ENCODE measurements around the gene ENTPD8.

ENTPD8 gene

DNA sequence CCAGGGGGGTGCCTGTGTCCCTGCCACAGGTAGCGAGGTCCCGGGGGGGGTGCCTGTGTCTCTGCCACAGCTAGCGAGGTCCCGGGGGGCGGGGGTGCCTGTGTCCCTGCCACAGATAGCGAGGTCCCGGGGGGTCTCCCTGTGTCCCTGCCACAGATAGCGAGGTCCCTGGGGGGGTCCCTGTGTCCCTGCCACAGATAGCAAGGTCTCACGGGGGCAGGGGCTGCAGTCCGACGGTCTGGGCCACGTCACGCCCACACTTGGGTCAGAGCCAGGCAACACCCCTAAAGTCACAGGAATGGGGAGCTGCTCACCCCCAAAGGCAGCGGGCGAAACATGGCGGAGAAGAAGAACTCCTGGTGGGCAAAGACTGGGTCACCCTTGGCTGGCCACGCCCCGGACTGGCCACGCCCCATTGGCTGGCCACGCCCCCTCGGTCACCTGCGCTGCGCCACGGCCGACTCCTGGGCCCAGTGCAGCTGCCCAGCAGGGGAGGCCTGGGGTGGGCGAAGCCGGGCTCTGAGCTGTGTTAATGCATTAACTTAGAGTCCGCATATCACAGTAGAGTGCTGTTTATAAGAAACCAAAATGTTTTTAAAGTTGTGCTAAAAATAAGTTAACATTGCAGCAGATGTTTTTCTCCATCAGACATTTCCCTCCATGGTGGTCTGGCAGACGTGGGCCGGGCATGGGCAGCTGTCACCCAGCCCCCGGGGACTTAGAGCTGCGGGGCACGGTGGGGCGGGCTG, 11.0 kb downstream of the ENTPD8 start:
- no peak for TF ChIP-seq POLR2A (IDR thresholded peaks at IDR 0.05; ENCODE audit: low read depth, low read length)
- DNase-seq (ENCODE audit: insufficient read length, low spot score) (no peak), FAIRE-seq (no peak)

DNA sequence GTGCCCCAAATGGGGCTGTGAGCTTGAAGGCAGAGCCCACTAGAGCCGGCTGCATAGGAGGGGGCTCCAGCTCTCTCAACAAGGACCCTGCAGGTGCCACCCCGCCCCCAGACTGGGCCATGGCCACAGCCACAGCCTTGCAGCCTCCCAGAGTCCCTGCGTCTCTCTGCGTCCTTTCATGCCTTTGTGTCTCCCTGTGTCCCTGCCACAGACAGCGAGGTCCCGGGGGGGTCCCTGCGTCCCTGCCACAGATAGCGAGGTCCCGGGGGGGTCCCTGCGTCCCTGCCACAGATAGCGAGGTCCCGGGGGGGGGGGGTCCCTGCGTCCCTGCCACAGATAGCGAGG, 11.6 kb downstream of the ENTPD8 start:
- FAIRE-seq (no peak), DNase-seq (ENCODE audit: insufficient read length, low spot score) (no peak)
- TF ChIP-seq POLR2A (IDR thresholded peaks at IDR 0.05; ENCODE audit: low read depth, low read length): no peak

- TF ChIP-seq POLR2A (IDR thresholded peaks at IDR 0.05; ENCODE audit: low read depth, low read length): no peak
- no peak for FAIRE-seq
These were observed 12.2 kb downstream of the ENTPD8 start for GRCh38 chr9:137428841-137429545.

GRCh38 chr9:137428311-137428630, 12.9 kb downstream of the ENTPD8 start:
- TF ChIP-seq POLR2A (IDR thresholded peaks at IDR 0.05; ENCODE audit: low read depth, low read length): no peak
- DNase-seq (ENCODE audit: insufficient read length, low spot score) (no peak), FAIRE-seq (no peak)

More at GRCh38 chr9:137428841-137429545, 12.2 kb downstream of the ENTPD8 start:
- DNase-seq (ENCODE audit: insufficient read length, low spot score): no peak

GRCh38 chr9:137427454-137428310, 13.5 kb downstream of the ENTPD8 start:
- no peak for DNase-seq (ENCODE audit: insufficient read length, low spot score)
- FAIRE-seq: no peak

GRCh38 chr9:137426018-137426681, 15.0 kb downstream of the ENTPD8 start:
- DNase-seq (ENCODE audit: insufficient read length, low spot score): no peak
- TF ChIP-seq POLR2A (IDR thresholded peaks at IDR 0.05; ENCODE audit: low read depth, low read length): no peak
- no peak for FAIRE-seq

More at GRCh38 chr9:137427454-137428310, 13.5 kb downstream of the ENTPD8 start:
- no peak for TF ChIP-seq POLR2A (IDR thresholded peaks at IDR 0.05; ENCODE audit: low read depth, low read length)

DNA sequence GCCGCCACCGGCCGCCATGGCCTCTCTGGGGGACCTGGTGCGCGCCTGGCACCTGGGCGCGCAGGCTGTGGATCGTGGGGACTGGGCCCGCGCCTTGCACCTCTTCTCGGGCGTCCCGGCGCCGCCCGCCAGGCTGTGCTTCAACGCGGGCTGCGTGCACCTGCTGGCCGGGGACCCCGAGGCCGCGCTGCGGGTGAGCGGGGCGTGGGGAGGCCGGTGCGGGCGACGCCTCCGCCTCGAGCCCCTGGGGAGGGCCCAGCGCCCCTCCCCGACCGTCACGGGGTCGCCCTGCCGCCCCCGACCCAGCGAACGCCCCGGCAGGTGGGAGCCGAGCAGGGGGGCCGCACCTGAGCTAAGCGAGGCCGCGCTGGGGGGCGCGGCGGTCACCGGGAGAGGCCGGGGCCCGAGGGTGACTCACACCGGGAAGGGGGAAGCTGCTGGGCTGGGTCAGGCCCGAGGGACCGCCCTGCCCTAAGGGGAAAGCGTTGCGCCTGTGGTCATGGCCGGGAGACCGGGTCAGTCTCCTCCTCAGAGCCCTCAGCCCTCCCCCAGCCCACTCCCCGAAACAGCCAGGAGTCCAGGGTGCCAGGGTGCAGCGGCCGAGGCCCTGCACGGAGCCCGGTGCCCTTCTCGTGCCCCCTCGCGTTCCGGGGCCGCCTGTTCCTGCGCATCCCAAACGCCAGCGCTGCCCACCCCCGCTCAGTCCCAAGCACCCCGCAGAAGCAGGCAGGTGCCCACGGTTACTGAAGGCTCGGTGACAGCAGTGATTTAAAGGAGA, 17.5 kb downstream of the ENTPD8 start:
- FAIRE-seq (peak; percentile 70), DNase-seq (ENCODE audit: insufficient read length, low spot score) (peak; percentile 93)
- no peak for TF ChIP-seq POLR2A (IDR thresholded peaks at IDR 0.05; ENCODE audit: low read depth, low read length)

DNA sequence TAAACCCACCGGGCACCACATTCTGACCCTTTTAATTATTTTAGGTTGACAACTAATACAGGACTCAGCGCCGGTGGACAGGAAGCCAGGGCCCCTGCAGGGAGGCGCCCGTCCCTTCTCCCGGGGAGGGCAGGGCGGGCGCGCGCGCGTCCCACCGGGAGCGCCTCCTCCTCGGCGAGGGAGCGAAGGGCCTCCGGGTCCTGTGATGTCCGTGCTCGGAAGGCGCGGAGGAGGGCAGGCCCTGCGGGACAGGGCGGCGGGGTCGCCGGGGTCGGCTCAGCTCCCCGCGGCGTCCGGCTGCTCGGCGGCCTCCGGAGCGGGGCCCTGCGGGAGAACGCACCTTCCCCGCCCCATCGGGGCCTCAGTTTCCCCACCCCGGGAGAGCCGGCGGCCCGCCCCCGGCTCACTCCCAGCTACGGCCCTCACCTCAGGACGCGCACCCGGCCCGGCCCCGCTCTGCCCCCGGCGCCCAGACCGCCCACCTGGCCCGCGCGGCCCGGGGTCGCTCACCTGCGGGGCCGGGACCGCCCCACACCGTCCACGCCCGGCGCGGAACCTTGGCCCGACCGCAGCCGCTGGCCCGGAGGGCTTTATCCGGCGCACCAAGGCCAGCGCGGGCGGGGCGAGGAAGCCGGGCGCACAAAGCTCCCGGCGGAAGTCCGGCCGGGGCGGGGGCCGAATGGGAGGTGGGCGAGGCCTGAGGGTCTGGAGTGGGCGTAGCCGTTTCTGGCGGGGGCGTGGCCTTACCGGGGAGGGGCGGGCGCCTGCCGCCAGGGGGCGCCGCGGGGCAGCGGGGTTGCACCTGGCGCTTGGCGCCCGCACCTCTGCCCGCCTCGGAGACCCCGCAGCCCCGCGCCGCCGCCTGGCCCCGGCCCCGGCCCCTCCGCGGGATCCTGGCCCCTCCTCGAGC, 18.3 kb downstream of the ENTPD8 start, which contains the start of the genes EXD3 and NOXA1:
EXD3 (minus strand) TSS at position 559 of the 910 bp plus-strand sequence. CDS start 27,805 bp downstream, outside the sequence.
NOXA1 (plus strand) TSS at position 790 of the 910 bp plus-strand sequence. CDS start 137 bp downstream, outside the sequence.
- peak; percentile 55 for TF ChIP-seq POLR2A (IDR thresholded peaks at IDR 0.05; ENCODE audit: low read depth, low read length)
- FAIRE-seq: peak; percentile 65
- DNase-seq (ENCODE audit: insufficient read length, low spot score): peak; percentile 93

DNA sequence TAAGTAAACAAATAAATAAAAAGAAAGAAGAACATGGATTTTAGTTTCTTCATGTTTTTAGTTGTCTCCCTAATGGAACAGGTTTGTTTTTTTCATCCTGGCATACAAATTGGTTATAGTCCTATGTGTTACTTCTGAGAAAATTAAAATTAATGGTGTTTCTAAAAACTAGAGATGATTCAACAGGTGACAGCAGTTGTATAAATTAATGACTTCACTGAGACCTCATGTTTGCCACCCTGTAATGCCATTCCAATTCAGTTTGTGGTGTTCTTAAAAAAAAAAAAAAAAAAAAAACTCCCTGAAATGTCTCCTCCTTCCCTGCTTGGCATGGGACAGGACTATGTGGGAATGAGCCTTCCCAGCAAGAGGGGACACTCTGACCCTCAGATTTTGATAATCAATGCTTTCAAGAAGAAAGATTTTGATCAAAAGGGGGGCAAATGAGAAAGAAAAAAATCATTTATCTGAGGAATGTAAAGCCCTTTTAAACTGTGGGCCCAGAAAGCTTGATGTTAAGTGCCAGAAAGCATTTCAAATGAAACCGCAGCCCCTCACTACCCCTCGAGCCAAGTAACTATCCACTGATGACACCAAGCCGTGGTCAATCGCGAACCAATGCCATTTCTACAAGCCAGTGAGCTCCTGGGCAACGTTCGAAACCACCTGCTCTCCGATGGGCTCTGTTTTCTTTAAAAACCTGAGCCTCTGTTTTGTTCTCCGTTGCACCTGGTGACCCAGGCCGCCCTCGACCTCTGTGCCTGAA, 19.1 kb downstream of the ENTPD8 start:
- DNase-seq (ENCODE audit: insufficient read length, low spot score) (no peak), FAIRE-seq (no peak)
- TF ChIP-seq POLR2A (IDR thresholded peaks at IDR 0.05; ENCODE audit: low read depth, low read length): no peak

DNA sequence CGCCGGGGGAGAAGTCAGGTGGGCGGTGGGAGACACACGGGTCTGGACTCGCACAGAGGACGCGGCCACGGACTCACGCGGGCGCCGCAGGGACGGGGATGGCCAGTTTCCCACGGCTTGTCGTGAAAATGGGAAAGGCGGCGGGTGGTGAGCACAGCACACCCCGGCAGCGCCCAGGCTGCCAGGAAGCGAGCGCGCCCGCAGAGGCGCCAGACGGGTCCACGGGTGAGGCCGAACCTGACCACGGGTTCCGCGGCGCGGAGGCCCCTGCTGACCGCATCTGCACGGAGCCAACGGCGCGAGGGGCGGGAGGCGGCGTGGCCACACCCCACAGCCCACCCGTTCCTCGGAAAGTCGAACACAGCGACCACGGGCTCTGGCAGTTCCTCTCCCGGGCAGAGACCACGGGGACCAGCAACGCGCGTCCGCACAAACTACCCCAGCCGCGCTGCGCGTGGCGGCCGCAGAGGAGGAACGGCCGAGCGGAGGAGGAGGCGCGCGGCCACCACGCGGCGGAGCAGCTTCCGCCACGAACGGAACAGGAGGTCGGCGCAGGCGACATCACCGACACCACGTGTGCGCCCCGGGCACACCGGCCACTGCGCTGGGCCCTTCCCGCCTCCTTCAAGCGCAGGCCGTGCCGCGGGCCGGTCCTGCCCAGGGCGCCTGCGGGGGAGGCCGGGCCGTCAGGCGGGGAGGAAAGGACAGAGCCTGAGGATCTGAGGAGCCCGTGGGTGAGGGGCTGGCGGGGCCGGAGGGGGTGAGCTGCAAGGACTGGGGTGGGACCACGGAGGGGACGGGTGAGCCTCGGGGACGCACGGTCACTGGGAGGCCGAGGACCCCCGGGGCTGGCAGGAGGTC, 23.8 kb downstream of the ENTPD8 start:
- DNase-seq (ENCODE audit: insufficient read length, low spot score) (no peak), FAIRE-seq (no peak)
- TF ChIP-seq POLR2A (IDR thresholded peaks at IDR 0.05; ENCODE audit: low read depth, low read length): no peak

All from H54 (cell line).